Measurements from ENCODE around the gene WNT7B. TPM values are rescaled to one million over a fixed set of nuclear protein-coding genes. Genes with fewer than 3 reads are reported as not detected.

WNT7B gene
- polyA plus RNA-seq, 1 of the 3 experiments (the other 2 are of a cell fraction), result 0.13 TPM

DNA sequence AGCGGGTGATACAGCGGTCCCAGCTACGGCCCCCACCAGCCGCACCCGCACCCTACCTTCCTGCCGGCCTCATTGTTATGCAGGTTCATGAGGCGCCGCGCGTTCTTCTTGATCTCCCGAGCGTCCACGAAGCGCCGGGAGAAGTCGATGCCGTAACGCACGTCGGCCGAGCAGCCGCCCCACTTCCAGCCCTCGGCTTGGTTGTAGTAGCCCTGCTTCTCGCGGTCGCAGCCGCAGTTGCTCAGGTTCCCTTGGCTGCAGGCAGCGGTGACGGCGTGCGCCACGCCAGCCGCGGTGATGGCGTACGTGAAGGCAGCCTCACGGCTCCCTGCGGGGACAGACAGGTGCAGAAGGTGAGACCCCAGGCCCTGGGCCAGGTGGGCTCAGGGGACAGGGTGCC lies 45.9 kb downstream of the WNT7B start:
- no peak overlapping the region for H2AFZ ChIP-seq (ENCODE audit: low read depth)
- peaks cover 5 to 10% of the 10 kb centered on the region in 2 experiments; a peak in 2 of 4 replicates for H3K4me1 ChIP-seq (ENCODE audit: control insufficient read depth in 1 of 2, insufficient read depth in 2 of 2, low read depth in 1 of 2, low read length in 1 of 2)
- H3K36me3 ChIP-seq (replicated peaks in 1 of 2; ENCODE audit: control insufficient read depth in 1 of 2, insufficient read depth in 2 of 2, low read length in 1 of 2), result no peaks in the 10 kb centered on the region
- H3K9ac ChIP-seq, result no peak overlapping the region
- H4K20me1 ChIP-seq (ENCODE audit: insufficient read depth), result no peaks in the 10 kb centered on the region
- H3K27ac ChIP-seq (ENCODE audit: low read depth in 2 of 2, low read length in 1 of 2), result no peak overlapping the region
- TF ChIP-seq GABPA (IDR thresholded peaks at IDR 0.05; ENCODE audit: low read depth), result no peak
- TF ChIP-seq, protein P1, sequence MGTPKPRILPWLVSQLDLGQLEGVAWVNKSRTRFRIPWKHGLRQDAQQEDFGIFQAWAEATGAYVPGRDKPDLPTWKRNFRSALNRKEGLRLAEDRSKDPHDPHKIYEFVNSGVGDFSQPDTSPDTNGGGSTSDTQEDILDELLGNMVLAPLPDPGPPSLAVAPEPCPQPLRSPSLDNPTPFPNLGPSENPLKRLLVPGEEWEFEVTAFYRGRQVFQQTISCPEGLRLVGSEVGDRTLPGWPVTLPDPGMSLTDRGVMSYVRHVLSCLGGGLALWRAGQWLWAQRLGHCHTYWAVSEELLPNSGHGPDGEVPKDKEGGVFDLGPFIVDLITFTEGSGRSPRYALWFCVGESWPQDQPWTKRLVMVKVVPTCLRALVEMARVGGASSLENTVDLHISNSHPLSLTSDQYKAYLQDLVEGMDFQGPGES (IDR thresholded peaks at IDR 0.05; ENCODE audit: low read depth, low read length), result no peak
- TF ChIP-seq FOSL2 (IDR thresholded peaks at IDR 0.05; ENCODE audit: borderline replicate concordance, low read depth), result no peak
- no peak for TF ChIP-seq FOXM1 (IDR thresholded peaks at IDR 0.05; ENCODE audit: low read depth)
- TF ChIP-seq CHD2 (IDR thresholded peaks at IDR 0.05; ENCODE audit: low read length, partially characterized antibody), result no peak
- no peak for TF ChIP-seq MEF2A (IDR thresholded peaks at IDR 0.05; ENCODE audit: borderline replicate concordance, low read depth)
- TF ChIP-seq ELF1 (IDR thresholded peaks at IDR 0.05), result no peak
- TF ChIP-seq, protein P2, sequence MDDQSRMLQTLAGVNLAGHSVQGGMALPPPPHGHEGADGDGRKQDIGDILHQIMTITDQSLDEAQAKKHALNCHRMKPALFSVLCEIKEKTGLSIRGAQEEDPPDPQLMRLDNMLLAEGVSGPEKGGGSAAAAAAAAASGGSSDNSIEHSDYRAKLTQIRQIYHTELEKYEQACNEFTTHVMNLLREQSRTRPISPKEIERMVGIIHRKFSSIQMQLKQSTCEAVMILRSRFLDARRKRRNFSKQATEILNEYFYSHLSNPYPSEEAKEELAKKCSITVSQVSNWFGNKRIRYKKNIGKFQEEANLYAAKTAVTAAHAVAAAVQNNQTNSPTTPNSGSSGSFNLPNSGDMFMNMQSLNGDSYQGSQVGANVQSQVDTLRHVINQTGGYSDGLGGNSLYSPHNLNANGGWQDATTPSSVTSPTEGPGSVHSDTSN (IDR thresholded peaks at IDR 0.05), result no peak
- TF ChIP-seq, protein P3, sequence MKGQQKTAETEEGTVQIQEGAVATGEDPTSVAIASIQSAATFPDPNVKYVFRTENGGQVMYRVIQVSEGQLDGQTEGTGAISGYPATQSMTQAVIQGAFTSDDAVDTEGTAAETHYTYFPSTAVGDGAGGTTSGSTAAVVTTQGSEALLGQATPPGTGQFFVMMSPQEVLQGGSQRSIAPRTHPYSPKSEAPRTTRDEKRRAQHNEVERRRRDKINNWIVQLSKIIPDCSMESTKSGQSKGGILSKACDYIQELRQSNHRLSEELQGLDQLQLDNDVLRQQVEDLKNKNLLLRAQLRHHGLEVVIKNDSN (IDR thresholded peaks at IDR 0.05; ENCODE audit: borderline replicate concordance, low read depth), result no peak
- TF ChIP-seq RXRA (IDR thresholded peaks at IDR 0.05; ENCODE audit: borderline replicate concordance, low read depth), result no peak
- no peak overlapping the region for H3K4me3 ChIP-seq (ENCODE audit: low read depth in 2 of 2, low read length in 1 of 2)
- ChIA-PET CTCF (no interaction called here), POLR2A (no interaction called here)
- no peak overlapping the region for H3K4me2 ChIP-seq
- H3K9me2 ChIP-seq, result no peaks in the 10 kb centered on the region
- DNase-seq, result no peak
- no peaks in the 10 kb centered on the region for H3K9me3 ChIP-seq
- 97% methylated on average over 37 of the region's 38 CpGs for WGBS (ENCODE audit: low lambda C conversion rate)
- no peaks in the 10 kb centered on the region for H3K79me2 ChIP-seq (ENCODE audit: insufficient read depth)
- no peaks in the 10 kb centered on the region for H3K27me3 ChIP-seq (ENCODE audit: insufficient read depth)
- peaks cover 3% of the 10 kb centered on the region for H3F3A ChIP-seq (replicated peaks; ENCODE audit: insufficient read depth)

DNA sequence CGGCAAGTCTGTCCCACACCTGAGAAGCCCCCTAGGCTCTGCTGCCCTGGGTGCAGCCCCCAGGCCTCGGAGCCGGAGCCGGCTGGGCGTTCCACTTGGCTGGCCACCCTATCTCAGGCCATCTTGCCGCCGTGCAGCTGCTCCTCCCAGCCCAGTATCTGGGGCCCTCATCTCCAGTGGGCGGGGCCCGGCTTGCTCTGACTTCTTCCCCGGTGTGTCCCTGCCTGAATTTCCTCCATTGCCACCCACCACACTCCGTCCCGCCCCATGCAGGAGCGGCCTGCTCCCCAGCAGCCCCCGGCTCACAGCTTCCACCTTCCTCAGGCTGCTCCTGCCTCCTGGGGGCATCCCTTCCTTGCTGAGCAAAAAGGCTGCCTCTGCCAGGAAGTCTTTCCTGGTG lies 46.6 kb downstream of the WNT7B start:
- H3K9me3 ChIP-seq, result no peaks in the 10 kb centered on the region
- POLR2A ChIA-PET, result no interaction called here
- no peaks in the 10 kb centered on the region for H3K27me3 ChIP-seq (ENCODE audit: insufficient read depth)
- TF ChIP-seq, protein P4, sequence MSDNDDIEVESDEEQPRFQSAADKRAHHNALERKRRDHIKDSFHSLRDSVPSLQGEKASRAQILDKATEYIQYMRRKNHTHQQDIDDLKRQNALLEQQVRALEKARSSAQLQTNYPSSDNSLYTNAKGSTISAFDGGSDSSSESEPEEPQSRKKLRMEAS (IDR thresholded peaks at IDR 0.05; ENCODE audit: low read depth), result no peak
- TF ChIP-seq, protein P3 (IDR thresholded peaks at IDR 0.05; ENCODE audit: borderline replicate concordance, low read depth), result no peak
- peak; percentile 20; the same call in 1 of the 2 replicates for TF ChIP-seq GATA2 (CRISPR knock-in tag; IDR thresholded peaks at IDR 0.05)
- H3K27ac ChIP-seq (ENCODE audit: low read depth in 2 of 2, low read length in 1 of 2), result no peak overlapping the region
- H3F3A ChIP-seq (replicated peaks; ENCODE audit: insufficient read depth), result peaks cover 3% of the 10 kb centered on the region
- CTCF ChIA-PET, result interaction anchor here (0.8 kb wide), 1 partner anchor 66 kb away, joined by 4 read pairs; no protein-coding TSS in a partner anchor
- no peak overlapping the region for H3K9ac ChIP-seq
- no peak overlapping the region for H3K4me2 ChIP-seq
- WGBS (ENCODE audit: low lambda C conversion rate), result 82% methylated on average over 13 of the region's 14 CpGs
- no peak for DNase-seq
- no peaks in the 10 kb centered on the region for H4K20me1 ChIP-seq (ENCODE audit: insufficient read depth)
- H3K4me3 ChIP-seq (ENCODE audit: low read depth in 2 of 2, low read length in 1 of 2), result no peak overlapping the region
- no peak overlapping the region for H2AFZ ChIP-seq (ENCODE audit: low read depth)
- no peaks in the 10 kb centered on the region for H3K36me3 ChIP-seq (replicated peaks in 1 of 2; ENCODE audit: control insufficient read depth in 1 of 2, insufficient read depth in 2 of 2, low read length in 1 of 2)
- H3K79me2 ChIP-seq (ENCODE audit: insufficient read depth), result no peaks in the 10 kb centered on the region
- H3K4me1 ChIP-seq (ENCODE audit: control insufficient read depth in 1 of 2, insufficient read depth in 2 of 2, low read depth in 1 of 2, low read length in 1 of 2), result peaks cover 5 to 9% of the 10 kb centered on the region in 2 experiments; a peak in 2 of 4 replicates
- no peaks in the 10 kb centered on the region for H3K9me2 ChIP-seq
